ENCODE measurements around the gene PHIP. TPM values are rescaled to one million over a fixed set of nuclear protein-coding genes. Genes with fewer than 3 reads are reported as not detected.

Gene PHIP
- total and polyA plus RNA-seq, 10 of the 15 experiments (the other 5 are each of a cell fraction or from before 2014, with no cell fraction given), result 8.5 to 34.6 (median 17.9) TPM

DNA sequence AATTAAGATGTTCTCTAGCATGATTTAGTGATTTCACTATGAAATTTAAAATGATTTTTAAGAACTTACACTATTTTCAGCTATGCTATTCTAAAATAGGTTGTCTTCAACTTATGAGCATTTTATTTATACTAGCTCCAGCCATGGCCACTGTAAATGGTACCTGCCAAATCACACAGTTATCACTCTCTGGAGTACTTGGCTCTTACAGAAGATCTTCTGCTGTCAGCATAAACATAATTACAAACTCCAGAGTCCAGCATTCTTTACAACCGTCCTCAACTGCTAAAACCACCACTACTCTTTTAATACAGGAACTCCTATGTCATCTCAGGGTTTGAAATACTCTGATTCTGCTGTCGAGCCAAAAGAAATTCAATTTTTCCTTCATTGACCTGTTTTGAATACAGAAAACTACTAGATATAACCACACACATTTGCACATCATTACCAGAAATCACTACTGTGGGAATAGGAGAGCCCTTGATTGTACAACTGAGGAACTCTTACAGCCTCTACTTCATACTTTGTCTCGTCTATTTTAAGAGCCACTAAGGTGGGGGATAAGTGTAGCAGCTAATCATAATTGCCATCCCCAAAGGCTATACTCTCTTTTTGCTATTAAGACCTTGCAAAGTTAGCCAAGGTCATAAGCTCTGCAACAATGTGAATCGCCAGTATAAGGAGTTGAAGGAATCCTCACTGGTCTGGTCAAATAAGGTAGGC, 93.7 kb downstream of the PHIP start (continued):
- TF ChIP-seq, protein P1, sequence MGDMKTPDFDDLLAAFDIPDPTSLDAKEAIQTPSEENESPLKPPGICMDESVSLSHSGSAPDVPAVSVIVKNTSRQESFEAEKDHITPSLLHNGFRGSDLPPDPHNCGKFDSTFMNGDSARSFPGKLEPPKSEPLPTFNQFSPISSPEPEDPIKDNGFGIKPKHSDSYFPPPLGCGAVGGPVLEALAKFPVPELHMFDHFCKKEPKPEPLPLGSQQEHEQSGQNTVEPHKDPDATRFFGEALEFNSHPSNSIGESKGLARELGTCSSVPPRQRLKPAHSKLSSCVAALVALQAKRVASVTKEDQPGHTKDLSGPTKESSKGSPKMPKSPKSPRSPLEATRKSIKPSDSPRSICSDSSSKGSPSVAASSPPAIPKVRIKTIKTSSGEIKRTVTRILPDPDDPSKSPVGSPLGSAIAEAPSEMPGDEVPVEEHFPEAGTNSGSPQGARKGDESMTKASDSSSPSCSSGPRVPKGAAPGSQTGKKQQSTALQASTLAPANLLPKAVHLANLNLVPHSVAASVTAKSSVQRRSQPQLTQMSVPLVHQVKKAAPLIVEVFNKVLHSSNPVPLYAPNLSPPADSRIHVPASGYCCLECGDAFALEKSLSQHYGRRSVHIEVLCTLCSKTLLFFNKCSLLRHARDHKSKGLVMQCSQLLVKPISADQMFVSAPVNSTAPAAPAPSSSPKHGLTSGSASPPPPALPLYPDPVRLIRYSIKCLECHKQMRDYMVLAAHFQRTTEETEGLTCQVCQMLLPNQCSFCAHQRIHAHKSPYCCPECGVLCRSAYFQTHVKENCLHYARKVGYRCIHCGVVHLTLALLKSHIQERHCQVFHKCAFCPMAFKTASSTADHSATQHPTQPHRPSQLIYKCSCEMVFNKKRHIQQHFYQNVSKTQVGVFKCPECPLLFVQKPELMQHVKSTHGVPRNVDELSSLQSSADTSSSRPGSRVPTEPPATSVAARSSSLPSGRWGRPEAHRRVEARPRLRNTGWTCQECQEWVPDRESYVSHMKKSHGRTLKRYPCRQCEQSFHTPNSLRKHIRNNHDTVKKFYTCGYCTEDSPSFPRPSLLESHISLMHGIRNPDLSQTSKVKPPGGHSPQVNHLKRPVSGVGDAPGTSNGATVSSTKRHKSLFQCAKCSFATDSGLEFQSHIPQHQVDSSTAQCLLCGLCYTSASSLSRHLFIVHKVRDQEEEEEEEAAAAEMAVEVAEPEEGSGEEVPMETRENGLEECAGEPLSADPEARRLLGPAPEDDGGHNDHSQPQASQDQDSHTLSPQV (IDR thresholded peaks at IDR 0.05), result no peak
- TF ChIP-seq TCF12 (IDR thresholded peaks at IDR 0.05; ENCODE audit: low read depth, low read length) (no peak), SIN3A (IDR thresholded peaks at IDR 0.05; ENCODE audit: low read depth, low read length) (no peak)

DNA sequence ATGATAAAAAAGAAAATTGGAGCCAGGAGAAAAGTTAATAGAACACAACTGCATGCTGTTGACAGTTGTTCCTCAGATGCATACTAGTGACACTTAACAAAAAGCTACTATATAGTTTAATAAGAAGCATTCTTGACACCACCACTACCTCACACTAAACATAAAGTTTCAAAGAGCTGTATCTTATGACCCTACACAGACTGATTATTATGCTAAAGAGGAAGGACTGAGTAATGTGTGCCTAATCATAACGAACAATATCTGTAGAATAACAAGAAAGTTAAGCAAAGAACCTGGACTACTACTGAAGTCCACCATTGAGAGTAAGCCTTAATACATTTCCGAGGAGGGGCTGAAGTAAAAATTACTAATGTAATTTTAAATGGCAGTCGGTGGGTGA, 110.9 kb downstream of the PHIP start:
- Histone ChIP-seq H3K36me3 (ENCODE audit: control insufficient read depth in 2 of 2, insufficient read depth in 2 of 2, low read length in 1 of 2) (peaks cover 0 to 23% of the 10 kb centered on the region in 2 experiments), H3K27ac (ENCODE audit: control insufficient read depth, insufficient read depth) (no peak overlapping the region), H3K79me2 (ENCODE audit: control insufficient read depth, insufficient read depth, low read length) (no peaks in the 10 kb centered on the region), H3K4me3 (no peak overlapping the region), H3K9ac (ENCODE audit: control insufficient read depth, insufficient read depth, low read length) (no peak overlapping the region), H3K4me2 (ENCODE audit: control insufficient read depth, insufficient read depth) (no peak overlapping the region), H2AFZ (ENCODE audit: control insufficient read depth, low read depth, low read length) (no peak overlapping the region), H4K20me1 (ENCODE audit: control insufficient read depth, insufficient read depth) (no peaks in the 10 kb centered on the region), H3K9me3 (replicated peaks; ENCODE audit: control insufficient read depth, insufficient read depth, low read length) (no peaks in the 10 kb centered on the region), H3K4me1 (ENCODE audit: control insufficient read depth, insufficient read depth, low read length) (no peaks in the 10 kb centered on the region), H3K27me3 (replicated peaks in 1 of 2; ENCODE audit: control insufficient read depth in 2 of 2, insufficient read depth in 2 of 2, low read length in 1 of 2) (no peaks in the 10 kb centered on the region)
- in situ Hi-C loops (cut with MboI) (no loop called here), intact Hi-C loops (cut with micrococcal nuclease; ENCODE audit: unreplicated experiment) (no loop called here)
- CTCF ChIA-PET, result no interaction called here
- SMC1A ChIA-PET (ENCODE audit: uncharacterized antibody, unreplicated experiment), result interaction anchor here (1.3 kb wide), 1 partner anchor 11 kb away, joined by 3 read pairs; no protein-coding TSS in a partner anchor
- WGBS (ENCODE audit: insufficient coverage, insufficient replicate concordance, low lambda C conversion rate, missing lambda C conversion rate), result 100% methylated on average over 3 of the region's 3 CpGs
- ATAC-seq, result no peak
- BruUV-seq (replicated peaks), result no TSS peak
- RAD21 ChIA-PET (ENCODE audit: unreplicated experiment), result no interaction called here
- no peak for FAIRE-seq
- POLR2A ChIA-PET, result no interaction called here
- no peak for DNase-seq (ENCODE audit: low read depth, low spot score)
- TF ChIP-seq, protein P2, sequence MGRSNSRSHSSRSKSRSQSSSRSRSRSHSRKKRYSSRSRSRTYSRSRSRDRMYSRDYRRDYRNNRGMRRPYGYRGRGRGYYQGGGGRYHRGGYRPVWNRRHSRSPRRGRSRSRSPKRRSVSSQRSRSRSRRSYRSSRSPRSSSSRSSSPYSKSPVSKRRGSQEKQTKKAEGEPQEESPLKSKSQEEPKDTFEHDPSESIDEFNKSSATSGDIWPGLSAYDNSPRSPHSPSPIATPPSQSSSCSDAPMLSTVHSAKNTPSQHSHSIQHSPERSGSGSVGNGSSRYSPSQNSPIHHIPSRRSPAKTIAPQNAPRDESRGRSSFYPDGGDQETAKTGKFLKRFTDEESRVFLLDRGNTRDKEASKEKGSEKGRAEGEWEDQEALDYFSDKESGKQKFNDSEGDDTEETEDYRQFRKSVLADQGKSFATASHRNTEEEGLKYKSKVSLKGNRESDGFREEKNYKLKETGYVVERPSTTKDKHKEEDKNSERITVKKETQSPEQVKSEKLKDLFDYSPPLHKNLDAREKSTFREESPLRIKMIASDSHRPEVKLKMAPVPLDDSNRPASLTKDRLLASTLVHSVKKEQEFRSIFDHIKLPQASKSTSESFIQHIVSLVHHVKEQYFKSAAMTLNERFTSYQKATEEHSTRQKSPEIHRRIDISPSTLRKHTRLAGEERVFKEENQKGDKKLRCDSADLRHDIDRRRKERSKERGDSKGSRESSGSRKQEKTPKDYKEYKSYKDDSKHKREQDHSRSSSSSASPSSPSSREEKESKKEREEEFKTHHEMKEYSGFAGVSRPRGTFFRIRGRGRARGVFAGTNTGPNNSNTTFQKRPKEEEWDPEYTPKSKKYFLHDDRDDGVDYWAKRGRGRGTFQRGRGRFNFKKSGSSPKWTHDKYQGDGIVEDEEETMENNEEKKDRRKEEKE (IDR thresholded peaks at IDR 0.05), result no peak
- TF ChIP-seq IKZF2 (IDR thresholded peaks at IDR 0.05) (no peak), POU2F2 (IDR thresholded peaks at IDR 0.05; ENCODE audit: borderline replicate concordance, low read depth, low read length) (no peak)
- TF ChIP-seq, protein P3, sequence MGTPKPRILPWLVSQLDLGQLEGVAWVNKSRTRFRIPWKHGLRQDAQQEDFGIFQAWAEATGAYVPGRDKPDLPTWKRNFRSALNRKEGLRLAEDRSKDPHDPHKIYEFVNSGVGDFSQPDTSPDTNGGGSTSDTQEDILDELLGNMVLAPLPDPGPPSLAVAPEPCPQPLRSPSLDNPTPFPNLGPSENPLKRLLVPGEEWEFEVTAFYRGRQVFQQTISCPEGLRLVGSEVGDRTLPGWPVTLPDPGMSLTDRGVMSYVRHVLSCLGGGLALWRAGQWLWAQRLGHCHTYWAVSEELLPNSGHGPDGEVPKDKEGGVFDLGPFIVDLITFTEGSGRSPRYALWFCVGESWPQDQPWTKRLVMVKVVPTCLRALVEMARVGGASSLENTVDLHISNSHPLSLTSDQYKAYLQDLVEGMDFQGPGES (IDR thresholded peaks at IDR 0.05), result no peak
- TF ChIP-seq, protein P4, sequence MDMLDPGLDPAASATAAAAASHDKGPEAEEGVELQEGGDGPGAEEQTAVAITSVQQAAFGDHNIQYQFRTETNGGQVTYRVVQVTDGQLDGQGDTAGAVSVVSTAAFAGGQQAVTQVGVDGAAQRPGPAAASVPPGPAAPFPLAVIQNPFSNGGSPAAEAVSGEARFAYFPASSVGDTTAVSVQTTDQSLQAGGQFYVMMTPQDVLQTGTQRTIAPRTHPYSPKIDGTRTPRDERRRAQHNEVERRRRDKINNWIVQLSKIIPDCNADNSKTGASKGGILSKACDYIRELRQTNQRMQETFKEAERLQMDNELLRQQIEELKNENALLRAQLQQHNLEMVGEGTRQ (IDR thresholded peaks at IDR 0.05; ENCODE audit: borderline replicate concordance, low read depth, low read length), result no peak
- TF ChIP-seq, protein P5, sequence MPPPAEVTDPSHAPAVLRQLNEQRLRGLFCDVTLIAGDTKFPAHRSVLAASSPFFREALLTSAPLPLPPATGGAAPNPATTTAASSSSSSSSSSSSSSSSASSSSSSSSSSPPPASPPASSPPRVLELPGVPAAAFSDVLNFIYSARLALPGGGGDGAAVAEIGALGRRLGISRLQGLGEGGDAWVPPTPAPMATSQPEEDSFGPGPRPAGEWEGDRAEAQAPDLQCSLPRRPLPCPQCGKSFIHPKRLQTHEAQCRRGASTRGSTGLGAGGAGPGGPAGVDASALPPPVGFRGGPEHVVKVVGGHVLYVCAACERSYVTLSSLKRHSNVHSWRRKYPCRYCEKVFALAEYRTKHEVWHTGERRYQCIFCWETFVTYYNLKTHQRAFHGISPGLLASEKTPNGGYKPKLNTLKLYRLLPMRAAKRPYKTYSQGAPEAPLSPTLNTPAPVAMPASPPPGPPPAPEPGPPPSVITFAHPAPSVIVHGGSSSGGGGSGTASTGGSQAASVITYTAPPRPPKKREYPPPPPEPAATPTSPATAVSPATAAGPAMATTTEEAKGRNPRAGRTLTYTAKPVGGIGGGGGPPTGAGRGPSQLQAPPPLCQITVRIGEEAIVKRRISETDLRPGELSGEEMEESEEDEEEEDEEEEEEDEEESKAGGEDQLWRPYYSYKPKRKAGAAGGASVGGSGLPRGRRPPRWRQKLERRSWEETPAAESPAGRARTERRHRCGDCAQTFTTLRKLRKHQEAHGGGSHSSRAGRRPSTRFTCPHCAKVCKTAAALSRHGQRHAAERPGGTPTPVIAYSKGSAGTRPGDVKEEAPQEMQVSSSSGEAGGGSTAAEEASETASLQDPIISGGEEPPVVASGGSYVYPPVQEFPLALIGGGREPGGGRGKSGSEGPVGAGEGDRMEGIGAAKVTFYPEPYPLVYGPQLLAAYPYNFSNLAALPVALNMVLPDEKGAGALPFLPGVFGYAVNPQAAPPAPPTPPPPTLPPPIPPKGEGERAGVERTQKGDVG (CRISPR knock-in tag; IDR thresholded peaks at IDR 0.05), result no peak

Measured in GM12878 (cell line).